Mucosa of gallbladder (tissue), 1 donor: Measurements from ENCODE around the gene ARMH1. TPM values are rescaled to one million over a fixed set of nuclear protein-coding genes. Genes with fewer than 3 reads are reported as not detected.
"Not testable (repeated sequence)": the region's sequence is repeated elsewhere in the genome, so short reads cannot be mapped to it uniquely, and the experiment has no call there.

Experiments used
- DNase-seq: peaks from one replicate; pipeline ENCODE4 v3.0.0-alpha.2; 2020; ENCODE audit warnings: low spot score
- total RNA-seq: library from RNA; stranded (reverse); gene quantifications from one replicate; pipeline ENCODE4 v1.2.1, GENCODE V29; 2021
- donor health status: DM: no; HTN: no; CAD: no.

ARMH1 gene
- total RNA-seq, 1 donor from 2014 or later = 3.7 TPM

GRCh38 chr1:44666719-44667118 is 7.8 kb upstream of the ARMH1 start:
- DNase-seq = not testable (repeated sequence)

DNA sequence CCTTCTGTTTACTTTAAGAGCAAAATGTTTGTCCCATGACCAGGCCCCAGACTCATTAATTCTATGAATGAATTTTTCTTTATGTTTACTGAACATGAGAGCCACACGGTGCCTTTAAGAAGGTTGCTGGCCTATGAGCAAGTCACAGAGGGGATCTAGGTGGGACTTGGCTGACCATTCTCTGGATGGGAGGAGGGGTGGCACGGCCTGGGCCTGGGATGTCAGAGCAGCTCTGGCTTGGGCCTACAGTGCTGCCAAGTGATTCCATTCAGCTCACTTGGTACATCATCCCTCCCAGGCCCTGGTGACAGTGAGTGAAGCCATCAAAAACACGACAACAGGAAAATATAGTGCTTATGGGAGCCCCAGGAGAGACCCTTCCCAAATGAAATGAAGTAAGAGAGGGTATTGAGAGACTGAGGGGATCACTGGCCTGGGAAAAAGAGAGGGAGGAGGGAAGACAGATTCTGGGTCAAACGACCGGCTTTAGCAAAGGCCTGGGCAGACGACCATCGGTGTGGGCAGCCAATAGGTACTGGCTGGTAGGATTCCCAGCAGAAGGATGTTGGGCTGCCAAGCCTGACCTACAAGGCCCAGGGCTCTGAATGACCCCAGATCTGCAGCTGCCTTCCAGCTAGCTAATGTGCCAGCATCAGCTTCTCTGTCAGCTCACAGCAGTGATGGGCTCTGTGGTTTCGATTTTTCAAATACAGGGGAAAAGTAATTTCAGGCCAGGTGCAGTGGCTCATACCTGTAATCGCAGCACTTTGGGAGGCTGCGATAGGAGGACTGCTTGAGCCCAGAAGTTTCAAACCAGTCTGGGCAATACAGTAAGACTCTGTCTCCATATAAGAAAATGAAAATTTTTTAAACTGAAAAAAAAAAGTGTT is 3.5 kb upstream of the ARMH1 start:
- DNase-seq = no peak

DNA sequence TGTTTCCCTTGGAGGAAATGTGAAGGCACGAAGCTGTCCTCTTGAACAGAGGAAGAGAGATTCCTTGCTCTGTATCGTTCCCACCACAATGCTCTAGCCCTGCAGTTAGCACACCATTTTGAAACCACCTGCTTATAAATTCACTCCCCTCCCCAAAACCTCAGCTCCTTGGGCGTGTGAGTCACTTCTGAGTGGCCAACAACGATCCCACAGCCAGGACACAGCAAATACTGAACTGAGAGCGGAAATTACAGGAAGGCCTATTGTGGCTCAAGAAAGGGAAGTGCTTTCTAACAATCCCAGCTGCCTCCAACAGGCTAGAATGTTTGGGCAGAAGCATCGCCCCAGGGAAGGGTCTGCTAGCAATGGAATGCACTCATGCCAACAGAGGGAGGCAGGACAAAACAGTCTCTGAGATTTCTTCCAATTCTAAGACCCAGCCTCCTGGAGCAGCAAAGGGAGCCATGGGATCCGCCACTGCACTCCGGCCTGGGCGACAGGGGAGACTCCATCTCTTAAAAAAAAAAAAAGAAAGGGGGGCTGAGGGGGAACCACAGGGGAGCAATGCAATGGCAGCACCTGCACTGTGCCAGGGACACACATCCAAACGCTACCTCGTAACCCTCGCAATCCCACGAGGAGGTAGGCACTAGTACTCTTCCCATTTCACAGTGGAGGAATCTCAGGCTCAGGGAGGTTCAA is 2.1 kb upstream of the ARMH1 start:
- DNase-seq = peak; percentile 27

GRCh38 chr1:44672961-44673674 is 1.4 kb upstream of the ARMH1 start:
- no peak for DNase-seq

- DNase-seq = no peak
Observed at GRCh38 chr1:44673675-44674112, 820 bp upstream of the ARMH1 start.

DNA sequence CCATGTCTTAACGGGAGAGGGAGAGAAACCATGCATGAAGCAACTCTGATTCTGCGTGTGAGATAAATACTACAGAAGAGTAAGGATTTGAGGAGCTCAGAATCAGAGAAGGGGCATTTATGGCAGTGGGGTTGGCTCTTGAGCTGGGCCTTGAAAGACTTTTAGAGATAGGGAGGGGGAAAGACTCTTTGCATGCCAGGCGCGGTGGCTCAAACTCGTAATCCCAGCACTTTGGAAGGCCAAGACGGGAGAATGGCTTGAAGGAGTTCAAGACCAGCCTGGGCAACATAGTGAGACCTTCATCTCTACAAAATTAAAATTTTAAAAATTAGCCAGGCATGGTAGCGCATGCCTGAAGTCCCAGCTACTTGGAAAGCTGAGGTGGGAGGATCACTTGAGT is 672 bp downstream of the ARMH1 start:
- no peak for DNase-seq

DNA sequence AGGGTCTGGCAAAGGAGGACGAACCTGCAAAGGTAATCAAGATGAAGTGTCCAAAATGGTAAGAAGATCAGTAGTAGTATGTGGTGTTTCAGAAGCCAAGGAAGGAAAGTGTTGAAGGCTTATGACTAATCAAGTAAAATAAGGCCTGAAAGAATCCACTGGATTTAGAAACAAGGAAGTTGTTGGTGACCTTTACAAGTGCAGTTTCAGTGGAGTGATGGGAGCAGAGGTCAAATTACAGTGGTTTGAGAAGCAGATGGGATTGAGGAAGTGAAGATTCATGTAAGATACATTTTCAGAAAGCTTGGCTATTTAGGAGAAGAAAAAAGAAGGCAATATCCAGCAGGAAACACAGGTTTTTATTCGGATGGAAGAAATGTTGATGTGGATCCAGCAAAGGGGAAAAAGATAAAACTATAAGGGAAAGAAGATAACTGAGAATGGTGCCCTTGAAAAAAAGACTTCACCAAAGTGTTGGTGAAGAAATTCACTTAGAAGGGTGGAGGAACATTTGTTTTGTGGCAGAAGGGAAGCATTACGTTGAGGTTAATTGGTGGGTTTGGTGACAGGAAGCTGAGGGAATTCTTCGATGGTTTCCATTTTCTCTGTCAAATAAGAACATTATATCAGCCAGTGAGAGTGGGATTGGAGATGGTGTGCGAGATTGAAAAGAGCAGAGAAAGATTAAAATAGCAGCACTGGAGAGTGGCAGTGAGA is 2.1 kb downstream of the ARMH1 start:
- peak; percentile 34 for DNase-seq

DNA sequence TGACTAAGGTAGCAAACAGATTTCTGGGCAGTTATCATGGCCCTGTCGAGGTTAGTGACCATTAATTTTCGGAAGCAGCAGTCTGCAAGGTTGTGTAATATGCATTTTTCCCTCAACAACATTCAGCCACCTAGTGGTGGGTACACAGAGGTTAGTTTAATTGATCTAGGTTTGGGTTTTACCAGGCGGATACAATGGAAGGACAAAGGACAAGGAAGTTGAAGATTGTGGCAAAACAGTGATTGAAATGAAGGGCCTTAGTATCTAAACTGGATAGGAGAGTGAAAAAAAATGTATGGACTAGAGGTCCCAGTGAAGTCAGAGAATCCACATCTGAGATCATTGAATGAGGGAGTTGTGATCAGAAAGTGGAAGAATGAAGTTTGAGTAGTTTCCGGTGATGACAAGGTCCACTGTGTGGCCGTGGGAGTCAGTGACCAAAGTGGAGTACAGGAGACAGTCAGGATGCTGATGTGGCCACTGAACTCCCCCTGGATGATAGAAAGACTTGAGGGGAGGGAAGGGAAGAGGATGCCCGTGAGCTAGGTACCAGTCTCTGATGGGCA is 2.8 kb downstream of the ARMH1 start:
- DNase-seq = no peak

GRCh38 chr1:44678120-44678519 is 3.6 kb downstream of the ARMH1 start:
- DNase-seq = no peak

GRCh38 chr1:44678626-44679025 is 4.1 kb downstream of the ARMH1 start:
- DNase-seq = no peak

GRCh38 chr1:44679468-44679867 is 5.0 kb downstream of the ARMH1 start:
- DNase-seq = no peak

GRCh38 chr1:44681905-44682882 is 7.7 kb downstream of the ARMH1 start:
- peak; percentile 31 for DNase-seq

- no peak for DNase-seq
Observed at GRCh38 chr1:44682883-44683265, 8.4 kb downstream of the ARMH1 start.

GRCh38 chr1:44684525-44684924 is 10.0 kb downstream of the ARMH1 start:
- DNase-seq = no peak

GRCh38 chr1:44685218-44685617 is 10.7 kb downstream of the ARMH1 start:
- no peak for DNase-seq

DNA sequence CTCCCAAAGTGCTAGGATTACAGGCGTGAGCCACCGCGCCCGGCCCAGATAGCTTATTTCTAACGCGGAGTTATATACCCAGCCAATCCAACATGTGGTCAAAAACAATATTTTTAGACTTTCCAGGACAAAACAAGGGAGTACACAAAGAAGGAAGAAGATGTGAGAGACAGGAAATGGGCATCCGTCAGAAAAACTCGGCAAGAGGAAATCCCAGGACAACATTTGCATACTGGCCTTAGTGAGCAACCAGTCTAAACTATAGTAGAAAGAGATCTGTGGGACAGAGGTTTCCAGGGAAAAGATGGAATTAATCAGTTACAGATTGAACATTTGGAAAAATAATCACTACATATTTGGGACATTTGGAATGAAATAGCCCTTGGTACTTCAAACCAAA is 11.4 kb downstream of the ARMH1 start:
- DNase-seq = no peak

DNA sequence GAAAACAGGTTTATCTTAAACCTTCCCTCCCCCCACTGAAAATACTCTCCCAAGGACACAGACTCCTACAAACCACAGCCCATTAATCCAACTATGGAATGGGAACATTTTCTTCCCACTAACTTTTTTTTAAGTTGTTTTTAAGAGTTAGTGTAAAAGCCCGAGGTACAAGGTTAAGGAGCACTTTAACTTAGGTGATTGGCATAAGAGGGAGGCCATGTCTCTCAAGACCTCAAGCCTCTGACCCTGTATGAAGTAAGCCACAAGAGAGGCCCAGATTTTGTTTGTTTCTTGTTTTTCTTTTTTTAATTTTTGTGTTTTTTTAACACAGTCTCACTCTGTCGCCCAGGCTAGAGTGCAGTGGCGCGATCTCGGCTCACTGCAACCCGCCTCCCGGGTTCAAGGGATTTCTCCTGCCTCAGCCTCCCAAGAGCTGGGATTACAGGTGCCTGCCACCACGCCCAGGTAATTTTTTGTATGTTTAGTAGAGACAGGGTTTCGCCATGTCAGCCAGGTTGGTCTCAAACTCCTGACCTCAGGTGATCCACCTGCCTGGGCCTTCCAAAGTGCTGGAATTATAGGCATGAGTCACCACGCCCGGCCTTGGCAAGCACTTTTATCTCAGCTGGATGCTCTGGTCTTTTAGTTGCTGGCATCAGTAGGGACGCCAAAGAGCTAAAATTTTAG is 14.4 kb downstream of the ARMH1 start:
- no peak for DNase-seq

DNA sequence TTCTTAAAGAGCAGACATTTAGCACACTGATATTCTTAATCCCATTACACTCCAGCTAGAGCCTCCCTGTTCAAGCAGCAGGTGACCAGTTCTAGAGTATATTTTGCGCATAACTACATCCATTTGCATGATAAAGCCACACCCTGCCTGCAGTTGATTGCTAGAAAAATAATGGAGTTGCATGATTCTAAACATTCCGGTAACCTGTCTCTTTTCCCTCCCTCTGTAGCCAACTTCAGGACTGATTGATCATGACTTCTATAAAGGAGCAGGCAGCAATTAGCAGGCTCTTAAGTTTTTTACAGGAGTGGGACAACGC is 14.9 kb downstream of the ARMH1 start:
- no peak for DNase-seq

DNA sequence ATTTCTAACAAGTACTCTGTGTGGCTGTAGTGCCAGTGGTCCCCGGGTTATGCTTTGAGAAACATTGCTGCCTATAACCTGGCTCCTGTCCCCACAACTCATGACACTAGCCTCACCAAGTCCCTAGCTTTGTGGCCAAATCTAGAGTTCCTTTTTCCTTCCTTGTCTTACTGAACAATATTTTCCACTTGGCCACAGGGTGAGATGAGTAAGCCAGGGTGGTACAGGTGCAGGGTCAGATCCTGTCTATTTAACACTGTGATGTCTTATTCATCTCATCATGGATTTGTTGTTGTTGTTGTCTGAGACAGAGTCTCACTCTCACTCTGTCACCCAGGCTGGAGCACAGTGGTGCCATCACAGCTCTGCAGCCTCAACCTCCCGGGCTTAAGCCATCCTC is 18.6 kb downstream of the ARMH1 start:
- DNase-seq = no peak

- DNase-seq = no peak
Observed at GRCh38 chr1:44693900-44694299, 19.4 kb downstream of the ARMH1 start.
